Activated CD4-positive, CD25-positive, alpha-beta regulatory T cell treated with anti-CD3 and anti-CD28 coated beads, Interleukin-2, amount 50 U/mL, for 16 hours (primary cell): ENCODE results near the gene RPL37A.

Experiments
- DNase-seq: peaks from one replicate; pipeline ENCODE4 v3.0.0-alpha.2; 2020; ENCODE audit warnings: low read depth, low spot score

RPL37A gene

GRCh38 chr2:216548901-216549331 is 50.3 kb downstream of the RPL37A start:
- no peak for DNase-seq

- DNase-seq: no peak
These were observed 51.5 kb downstream of the RPL37A start for GRCh38 chr2:216549926-216550690.

- DNase-seq: no peak
These were observed 52.8 kb downstream of the RPL37A start for GRCh38 chr2:216551234-216552068.

- DNase-seq: no peak
These were observed 54.4 kb downstream of the RPL37A start for GRCh38 chr2:216553093-216553478.
